ENCODE results near the gene TCF7L1.

The TCF7L1 gene

DNA sequence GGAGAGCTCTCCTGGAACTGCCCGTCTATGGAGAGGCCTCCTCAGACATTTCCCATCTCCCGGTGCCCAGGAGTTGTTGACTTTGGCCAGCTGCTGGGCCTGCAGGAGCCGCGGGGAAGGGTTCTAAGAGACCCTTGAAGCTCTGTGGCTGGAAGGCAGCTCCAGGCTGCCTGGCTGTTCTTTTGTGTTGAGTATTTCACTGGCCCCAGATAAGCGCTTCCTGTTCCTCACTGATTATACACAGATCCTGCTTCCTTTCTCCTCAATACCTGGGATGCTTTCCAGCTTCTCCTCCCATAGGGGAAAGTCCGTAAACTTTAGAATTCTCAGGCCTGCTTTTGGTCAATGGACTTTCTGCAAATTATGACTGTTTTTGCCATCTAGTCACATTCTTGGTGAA lies 136.8 kb downstream of the TCF7L1 start:
- H2AFZ ChIP-seq (ENCODE audit: low read length): no peak overlapping the region
- no peaks in the 10 kb centered on the region for H3F3A ChIP-seq (ENCODE audit: low read depth)
- no peaks in the 10 kb centered on the region for H4K20me1 ChIP-seq (ENCODE audit: insufficient read depth, low read length, poor library complexity, severe bottlenecking)
- H3K4me3 ChIP-seq (ENCODE audit: low read length, poor library complexity, severe bottlenecking): no peak overlapping the region
- H3K9me3 ChIP-seq (ENCODE audit: insufficient read depth, low read depth, low read length): no peaks in the 10 kb centered on the region
- no peaks in the 10 kb centered on the region for H3K9me2 ChIP-seq (replicated peaks; ENCODE audit: low read depth, low read length)
- no peaks in the 10 kb centered on the region for H3K79me2 ChIP-seq (ENCODE audit: insufficient read depth, low read length)
- no peak overlapping the region for H3K4me2 ChIP-seq (ENCODE audit: low read depth, low read length, poor library complexity, severe bottlenecking)
- H3K27me3 ChIP-seq (ENCODE audit: insufficient read depth, low read length, poor library complexity, severe bottlenecking): no peaks in the 10 kb centered on the region
- no peak overlapping the region for H3K9ac ChIP-seq (ENCODE audit: low read depth, low read length, poor library complexity, severe bottlenecking)
- no peaks in the 10 kb centered on the region for H3K36me3 ChIP-seq (ENCODE audit: insufficient read depth, low read length)
- H3K4me1 ChIP-seq (ENCODE audit: insufficient read depth, low read length, poor library complexity, severe bottlenecking): no peaks in the 10 kb centered on the region
- TF ChIP-seq, protein P1, sequence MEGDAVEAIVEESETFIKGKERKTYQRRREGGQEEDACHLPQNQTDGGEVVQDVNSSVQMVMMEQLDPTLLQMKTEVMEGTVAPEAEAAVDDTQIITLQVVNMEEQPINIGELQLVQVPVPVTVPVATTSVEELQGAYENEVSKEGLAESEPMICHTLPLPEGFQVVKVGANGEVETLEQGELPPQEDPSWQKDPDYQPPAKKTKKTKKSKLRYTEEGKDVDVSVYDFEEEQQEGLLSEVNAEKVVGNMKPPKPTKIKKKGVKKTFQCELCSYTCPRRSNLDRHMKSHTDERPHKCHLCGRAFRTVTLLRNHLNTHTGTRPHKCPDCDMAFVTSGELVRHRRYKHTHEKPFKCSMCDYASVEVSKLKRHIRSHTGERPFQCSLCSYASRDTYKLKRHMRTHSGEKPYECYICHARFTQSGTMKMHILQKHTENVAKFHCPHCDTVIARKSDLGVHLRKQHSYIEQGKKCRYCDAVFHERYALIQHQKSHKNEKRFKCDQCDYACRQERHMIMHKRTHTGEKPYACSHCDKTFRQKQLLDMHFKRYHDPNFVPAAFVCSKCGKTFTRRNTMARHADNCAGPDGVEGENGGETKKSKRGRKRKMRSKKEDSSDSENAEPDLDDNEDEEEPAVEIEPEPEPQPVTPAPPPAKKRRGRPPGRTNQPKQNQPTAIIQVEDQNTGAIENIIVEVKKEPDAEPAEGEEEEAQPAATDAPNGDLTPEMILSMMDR (conservative IDR thresholded peaks at IDR 0.05; ENCODE audit: low read length): no peak
- no peak for TF ChIP-seq EZH2phosphoT487 (IDR thresholded peaks at IDR 0.05; ENCODE audit: borderline replicate concordance)

DNA sequence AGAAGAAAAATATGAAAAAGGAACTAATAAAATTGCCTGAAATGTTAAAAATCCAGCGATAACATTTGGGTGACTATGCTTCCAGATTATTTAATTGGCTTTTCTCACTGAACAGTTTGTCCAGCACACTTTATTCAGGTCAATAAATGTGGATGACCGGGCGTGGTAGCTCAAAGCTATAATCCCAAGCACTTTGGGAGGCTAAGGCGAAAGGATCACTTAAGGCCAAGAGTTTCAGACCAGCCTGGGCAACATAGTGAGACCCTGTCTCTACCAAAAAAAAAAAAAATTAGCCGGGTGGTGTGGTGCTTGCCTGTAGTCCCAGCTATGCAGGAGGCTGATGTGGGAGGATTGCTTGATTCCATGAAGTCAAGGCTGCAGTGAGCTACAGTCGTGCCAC lies 139.2 kb downstream of the TCF7L1 start:
- Histone ChIP-seq H2AFZ (ENCODE audit: low read length) (no peak overlapping the region), H3K79me2 (ENCODE audit: insufficient read depth, low read length) (no peaks in the 10 kb centered on the region), H3K4me2 (ENCODE audit: low read depth, low read length, poor library complexity, severe bottlenecking) (no peak overlapping the region), H4K20me1 (ENCODE audit: insufficient read depth, low read length, poor library complexity, severe bottlenecking) (no peaks in the 10 kb centered on the region), H3K27me3 (ENCODE audit: insufficient read depth, low read length, poor library complexity, severe bottlenecking) (no peaks in the 10 kb centered on the region), H3K9me3 (ENCODE audit: insufficient read depth, low read depth, low read length) (no peaks in the 10 kb centered on the region), H3K9me2 (replicated peaks; ENCODE audit: low read depth, low read length) (no peaks in the 10 kb centered on the region), H3K4me1 (ENCODE audit: insufficient read depth, low read length, poor library complexity, severe bottlenecking) (no peaks in the 10 kb centered on the region), H3K36me3 (ENCODE audit: insufficient read depth, low read length) (no peaks in the 10 kb centered on the region), H3F3A (ENCODE audit: low read depth) (no peaks in the 10 kb centered on the region), H3K9ac (ENCODE audit: low read depth, low read length, poor library complexity, severe bottlenecking) (no peak overlapping the region), H3K4me3 (ENCODE audit: low read length, poor library complexity, severe bottlenecking) (no peak overlapping the region)
- no peak for TF ChIP-seq EZH2phosphoT487 (IDR thresholded peaks at IDR 0.05; ENCODE audit: borderline replicate concordance)
- TF ChIP-seq, protein P1 (conservative IDR thresholded peaks at IDR 0.05; ENCODE audit: low read length): no peak

DNA sequence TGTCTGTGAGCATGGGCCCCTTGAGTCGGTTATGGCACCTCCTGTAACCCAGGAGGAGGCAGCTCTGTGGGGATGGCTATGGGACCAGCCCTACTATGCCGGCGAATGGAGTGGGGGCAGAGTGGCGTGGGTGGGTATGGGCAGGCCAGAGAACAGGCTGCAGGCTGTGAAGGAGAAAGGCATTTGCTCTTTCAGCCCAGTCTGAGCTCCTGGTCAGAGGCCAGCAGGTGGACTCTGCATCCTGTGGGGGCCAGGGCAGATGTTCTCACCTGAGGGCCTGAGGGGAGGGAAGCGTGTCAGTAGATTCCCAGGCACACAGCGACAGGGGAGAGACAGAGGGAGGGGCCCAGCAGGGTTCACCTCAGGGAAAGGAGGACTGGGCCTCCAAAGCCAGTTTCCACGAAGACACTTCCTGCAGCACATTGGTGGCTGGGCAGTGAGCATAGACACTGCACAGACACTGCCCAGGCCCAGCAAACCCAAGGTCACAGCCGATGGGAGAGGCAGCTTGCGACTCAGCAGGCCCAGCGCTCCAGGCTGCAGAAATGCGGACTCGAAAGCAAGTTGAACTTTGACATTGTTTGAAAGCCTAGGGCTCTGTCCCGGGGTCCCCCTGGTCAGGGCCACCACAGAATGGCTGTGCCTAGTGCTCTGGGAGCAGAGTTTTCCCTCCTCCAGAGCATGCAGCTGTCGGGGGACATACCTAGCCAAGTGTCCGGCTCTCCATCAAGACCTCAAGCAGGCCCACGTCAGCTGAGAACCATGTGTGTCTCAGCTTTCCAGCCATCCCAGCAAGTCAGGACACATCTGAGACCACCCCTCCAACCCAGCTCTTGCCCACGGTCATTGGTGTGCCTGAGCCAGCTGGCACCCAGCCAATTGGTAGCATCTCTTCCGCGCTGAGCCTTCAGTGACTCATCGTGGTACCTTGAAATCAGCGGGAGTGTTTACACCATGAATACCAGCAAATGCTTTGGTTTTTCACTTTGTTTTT lies 140.8 kb downstream of the TCF7L1 start:
- H3K9me2 ChIP-seq (replicated peaks; ENCODE audit: low read depth, low read length): no peaks in the 10 kb centered on the region
- no peaks in the 10 kb centered on the region for H3K4me1 ChIP-seq (ENCODE audit: insufficient read depth, low read length, poor library complexity, severe bottlenecking)
- H4K20me1 ChIP-seq (ENCODE audit: insufficient read depth, low read length, poor library complexity, severe bottlenecking): no peaks in the 10 kb centered on the region
- H3K9me3 ChIP-seq (ENCODE audit: insufficient read depth, low read depth, low read length): no peaks in the 10 kb centered on the region
- H3F3A ChIP-seq (ENCODE audit: low read depth): no peaks in the 10 kb centered on the region
- no peaks in the 10 kb centered on the region for H3K79me2 ChIP-seq (ENCODE audit: insufficient read depth, low read length)
- no peak overlapping the region for H2AFZ ChIP-seq (ENCODE audit: low read length)
- H3K36me3 ChIP-seq (ENCODE audit: insufficient read depth, low read length): no peaks in the 10 kb centered on the region
- H3K4me2 ChIP-seq (ENCODE audit: low read depth, low read length, poor library complexity, severe bottlenecking): no peak overlapping the region
- no peak overlapping the region for H3K4me3 ChIP-seq (ENCODE audit: low read length, poor library complexity, severe bottlenecking)
- TF ChIP-seq EZH2phosphoT487 (IDR thresholded peaks at IDR 0.05; ENCODE audit: borderline replicate concordance): no peak
- TF ChIP-seq, protein P1 (conservative IDR thresholded peaks at IDR 0.05; ENCODE audit: low read length): no peak
- H3K9ac ChIP-seq (ENCODE audit: low read depth, low read length, poor library complexity, severe bottlenecking): no peak overlapping the region
- H3K27me3 ChIP-seq (ENCODE audit: insufficient read depth, low read length, poor library complexity, severe bottlenecking): no peaks in the 10 kb centered on the region
